HL-60/S4 (cell line): Measurements from ENCODE around the gene OR2H1.

ENCODE experiments used
- in situ Hi-C: fragments of 300-500 bp; cut with MboI; formaldehyde crosslinking; loops from 2 replicates; pipeline ENCODE4 v1.14.3; 2022; ENCODE audit warnings: low sequenced_read_pairs

The OR2H1 gene

GRCh38 chr6:29483186-29483585 is 26.2 kb downstream of the OR2H1 start:
- in situ Hi-C loops, result no loop called here

- in situ Hi-C loops, result no loop called here
Measured at GRCh38 chr6:29483735-29484134, 26.8 kb downstream of the OR2H1 start.

GRCh38 chr6:29486577-29486976 is 29.6 kb downstream of the OR2H1 start:
- in situ Hi-C loops, result no loop called here

- in situ Hi-C loops, result no loop called here
Measured at GRCh38 chr6:29487131-29487530, 30.2 kb downstream of the OR2H1 start.

- in situ Hi-C loops, result no loop called here
Measured at GRCh38 chr6:29487660-29488059, 30.7 kb downstream of the OR2H1 start, which contains the start of gene MAS1L. Gene MAS1L (minus strand): TSS chr6:29487956. CDS start chr6:29487902, 54 bp downstream.

GRCh38 chr6:29488874-29489273 is 31.9 kb downstream of the OR2H1 start:
- in situ Hi-C loops, result no loop called here

- in situ Hi-C loops, result no loop called here
Measured at GRCh38 chr6:29489286-29489685, 32.3 kb downstream of the OR2H1 start.

- in situ Hi-C loops, result no loop called here
Measured at GRCh38 chr6:29490055-29490454, 33.1 kb downstream of the OR2H1 start.

- in situ Hi-C loops, result no loop called here
Measured at GRCh38 chr6:29490552-29490951, 33.6 kb downstream of the OR2H1 start.

- in situ Hi-C loops, result no loop called here
Measured at GRCh38 chr6:29491574-29491973, 34.6 kb downstream of the OR2H1 start.

GRCh38 chr6:29493261-29493660 is 36.3 kb downstream of the OR2H1 start:
- in situ Hi-C loops, result no loop called here

- in situ Hi-C loops, result no loop called here
Measured at GRCh38 chr6:29494131-29494530, 37.2 kb downstream of the OR2H1 start.

- in situ Hi-C loops, result no loop called here
Measured at GRCh38 chr6:29495571-29495970, 38.6 kb downstream of the OR2H1 start.

- in situ Hi-C loops, result no loop called here
Measured at GRCh38 chr6:29496961-29497360, 40.0 kb downstream of the OR2H1 start.

GRCh38 chr6:29499704-29500103 is 42.7 kb downstream of the OR2H1 start:
- in situ Hi-C loops, result no loop called here

- in situ Hi-C loops, result no loop called here
Measured at GRCh38 chr6:29500594-29500993, 43.6 kb downstream of the OR2H1 start.

- in situ Hi-C loops, result no loop called here
Measured at GRCh38 chr6:29501106-29501505, 44.2 kb downstream of the OR2H1 start.

- in situ Hi-C loops, result no loop called here
Measured at GRCh38 chr6:29502181-29502580, 45.2 kb downstream of the OR2H1 start.

- in situ Hi-C loops, result no loop called here
Measured at GRCh38 chr6:29502597-29502996, 45.6 kb downstream of the OR2H1 start.

- in situ Hi-C loops, result no loop called here
Measured at GRCh38 chr6:29504961-29505360, 48.0 kb downstream of the OR2H1 start.

- in situ Hi-C loops, result no loop called here
Measured at GRCh38 chr6:29505808-29506207, 48.9 kb downstream of the OR2H1 start.

- in situ Hi-C loops, result no loop called here
Measured at GRCh38 chr6:29506446-29507067, 49.6 kb downstream of the OR2H1 start.

GRCh38 chr6:29507319-29507718 is 50.4 kb downstream of the OR2H1 start:
- in situ Hi-C loops, result no loop called here
